ENCODE data around the gene LRMDA. TPM values are rescaled to one million over a fixed set of nuclear protein-coding genes. Genes with fewer than 3 reads are reported as not detected.

The LRMDA gene
- total and polyA plus RNA-seq, 2 of the 13 experiments (the other 11 are each of a cell fraction or from before 2014, with no cell fraction given), result 13.4 to 22.0 TPM

DNA sequence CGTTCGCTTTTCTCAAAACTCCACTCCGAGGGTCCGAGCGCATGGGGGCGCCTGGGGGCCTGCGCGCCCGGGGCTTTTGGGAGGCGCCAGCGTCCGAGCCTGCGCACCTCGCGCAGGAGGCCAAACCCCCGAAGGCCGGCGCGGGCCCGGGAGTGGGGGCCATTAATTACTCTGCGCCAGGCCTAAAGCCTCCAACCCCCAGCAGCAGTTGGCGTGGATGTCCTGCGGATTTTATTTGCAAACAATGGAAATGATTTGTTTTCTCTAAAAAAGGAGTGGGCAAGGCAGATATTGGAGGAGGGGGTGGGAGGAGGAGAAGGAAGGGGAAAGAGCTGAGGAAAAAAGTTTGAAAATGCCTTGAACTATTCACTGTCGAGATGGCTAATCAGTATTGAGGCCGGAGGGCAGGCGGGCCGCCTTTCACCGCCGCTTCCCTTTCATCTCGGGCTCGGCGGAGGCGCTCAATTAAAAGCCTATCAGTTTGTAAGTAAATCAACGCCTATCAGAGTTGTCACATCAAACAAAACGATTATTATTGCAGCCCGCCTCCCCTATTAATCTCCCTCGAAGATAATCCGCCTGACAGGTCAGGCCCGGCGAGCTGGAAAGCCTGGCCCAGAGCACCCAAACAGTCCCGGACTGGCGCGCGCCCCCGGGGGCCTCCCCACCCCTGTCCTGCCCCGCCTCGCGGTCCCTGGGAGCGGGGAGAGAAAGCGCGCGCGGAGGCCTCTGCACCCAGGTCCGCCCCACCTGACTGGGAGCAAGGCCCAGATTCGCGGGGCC lies 26.4 kb upstream of the LRMDA start (continued):
- TF ChIP-seq, protein P1, sequence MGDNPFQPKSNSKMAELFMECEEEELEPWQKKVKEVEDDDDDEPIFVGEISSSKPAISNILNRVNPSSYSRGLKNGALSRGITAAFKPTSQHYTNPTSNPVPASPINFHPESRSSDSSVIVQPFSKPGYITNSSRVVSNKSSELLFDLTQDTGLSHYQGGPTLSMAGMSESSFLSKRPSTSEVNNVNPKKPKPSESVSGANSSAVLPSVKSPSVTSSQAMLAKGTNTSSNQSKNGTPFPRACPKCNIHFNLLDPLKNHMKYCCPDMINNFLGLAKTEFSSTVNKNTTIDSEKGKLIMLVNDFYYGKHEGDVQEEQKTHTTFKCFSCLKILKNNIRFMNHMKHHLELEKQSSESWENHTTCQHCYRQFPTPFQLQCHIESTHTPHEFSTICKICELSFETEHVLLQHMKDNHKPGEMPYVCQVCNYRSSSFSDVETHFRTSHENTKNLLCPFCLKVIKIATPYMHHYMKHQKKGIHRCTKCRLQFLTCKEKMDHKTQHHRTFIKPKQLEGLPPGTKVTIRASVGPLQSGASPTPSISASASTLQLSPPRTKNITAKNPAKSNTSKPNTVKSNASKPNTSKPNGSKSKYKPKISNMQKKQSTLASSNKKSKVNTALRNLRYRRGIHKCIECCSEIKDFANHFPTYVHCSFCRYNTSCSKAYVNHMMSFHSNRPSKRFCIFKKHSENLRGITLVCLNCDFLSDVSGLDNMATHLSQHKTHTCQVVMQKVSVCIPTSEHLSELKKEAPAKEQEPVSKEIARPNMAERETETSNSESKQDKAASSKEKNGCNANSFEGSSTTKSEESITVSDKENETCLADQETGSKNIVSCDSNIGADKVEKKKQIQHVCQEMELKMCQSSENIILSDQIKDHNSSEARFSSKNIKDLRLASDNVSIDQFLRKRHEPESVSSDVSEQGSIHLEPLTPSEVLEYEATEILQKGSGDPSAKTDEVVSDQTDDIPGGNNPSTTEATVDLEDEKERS (CRISPR knock-in tag; IDR thresholded peaks at IDR 0.05), result peak; percentile 48; the same call in 1 of the 2 replicates
- 0 out of 2 replicates have a peak, but pooled peaks have one; percentile 48 for TF ChIP-seq ZSCAN22 (CRISPR knock-in tag; IDR thresholded peaks at IDR 0.05)
- TF ChIP-seq MXI1 (IDR thresholded peaks at IDR 0.05; ENCODE audit: borderline replicate concordance, low read depth, low read length), result no peak
- 0 out of 2 replicates have a peak, but pooled peaks have one; percentile 77 for TF ChIP-seq PAWR (CRISPR knock-in tag; IDR thresholded peaks at IDR 0.05; ENCODE audit: borderline replicate concordance)
- peak; percentile 60; the same call in 1 of the 2 replicates for TF ChIP-seq DMAP1 (CRISPR knock-in tag; IDR thresholded peaks at IDR 0.05)
- no peak for TF ChIP-seq MZF1 (CRISPR knock-in tag; IDR thresholded peaks at IDR 0.05; ENCODE audit: borderline replicate concordance)
- TF ChIP-seq SRSF1 (optimal IDR thresholded peaks at IDR 0.05; ENCODE audit: low read depth, low read length), result no peak
- peak; percentile 99 for TF ChIP-seq MEIS1 (CRISPR knock-in tag; IDR thresholded peaks at IDR 0.05; ENCODE audit: borderline replicate concordance)
- peak; percentile 38 for TF ChIP-seq MED8 (CRISPR knock-in tag; IDR thresholded peaks at IDR 0.05; ENCODE audit: insufficient replicate concordance)
- TF ChIP-seq ZNF780A (CRISPR knock-in tag; IDR thresholded peaks at IDR 0.05), result no peak
- TF ChIP-seq GLI4 (CRISPR knock-in tag; IDR thresholded peaks at IDR 0.05; ENCODE audit: borderline replicate concordance), result peak; percentile 94; the same call in 1 of the 2 replicates
- TF ChIP-seq PHF5A (CRISPR knock-in tag; IDR thresholded peaks at IDR 0.05; ENCODE audit: low read depth, unreplicated experiment), result peak; percentile 49
- TF ChIP-seq, protein P2, sequence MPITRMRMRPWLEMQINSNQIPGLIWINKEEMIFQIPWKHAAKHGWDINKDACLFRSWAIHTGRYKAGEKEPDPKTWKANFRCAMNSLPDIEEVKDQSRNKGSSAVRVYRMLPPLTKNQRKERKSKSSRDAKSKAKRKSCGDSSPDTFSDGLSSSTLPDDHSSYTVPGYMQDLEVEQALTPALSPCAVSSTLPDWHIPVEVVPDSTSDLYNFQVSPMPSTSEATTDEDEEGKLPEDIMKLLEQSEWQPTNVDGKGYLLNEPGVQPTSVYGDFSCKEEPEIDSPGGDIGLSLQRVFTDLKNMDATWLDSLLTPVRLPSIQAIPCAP (CRISPR knock-in tag; IDR thresholded peaks at IDR 0.05; ENCODE audit: low read depth), result peak; percentile 39; the same call in 1 of the 2 replicates
- TF ChIP-seq ZNF383 (CRISPR knock-in tag; IDR thresholded peaks at IDR 0.05; ENCODE audit: borderline replicate concordance), result peak; percentile 97
- TF ChIP-seq RBM22 (optimal IDR thresholded peaks at IDR 0.05; ENCODE audit: low read length), result no peak
- no peak; the same call in 1 of the 2 replicates for TF ChIP-seq POLR2AphosphoS5 (IDR thresholded peaks at IDR 0.05; ENCODE audit: low read depth, low read length)
- TF ChIP-seq PPARG (CRISPR knock-in tag; conservative IDR thresholded peaks at IDR 0.05), result peak; percentile 53; the same call in 1 of the 2 replicates
- TF ChIP-seq SRF (IDR thresholded peaks at IDR 0.05; ENCODE audit: low read depth, low read length), result no peak
- TF ChIP-seq ADNP (CRISPR knock-in tag; IDR thresholded peaks at IDR 0.05), result 0 out of 2 replicates have a peak, but pooled peaks have one; percentile 48
- 0 out of 2 replicates have a peak, but pooled peaks have one; percentile 80 for TF ChIP-seq ZNF773 (CRISPR knock-in tag; IDR thresholded peaks at IDR 0.05; ENCODE audit: borderline replicate concordance)
- TF ChIP-seq, protein P3, sequence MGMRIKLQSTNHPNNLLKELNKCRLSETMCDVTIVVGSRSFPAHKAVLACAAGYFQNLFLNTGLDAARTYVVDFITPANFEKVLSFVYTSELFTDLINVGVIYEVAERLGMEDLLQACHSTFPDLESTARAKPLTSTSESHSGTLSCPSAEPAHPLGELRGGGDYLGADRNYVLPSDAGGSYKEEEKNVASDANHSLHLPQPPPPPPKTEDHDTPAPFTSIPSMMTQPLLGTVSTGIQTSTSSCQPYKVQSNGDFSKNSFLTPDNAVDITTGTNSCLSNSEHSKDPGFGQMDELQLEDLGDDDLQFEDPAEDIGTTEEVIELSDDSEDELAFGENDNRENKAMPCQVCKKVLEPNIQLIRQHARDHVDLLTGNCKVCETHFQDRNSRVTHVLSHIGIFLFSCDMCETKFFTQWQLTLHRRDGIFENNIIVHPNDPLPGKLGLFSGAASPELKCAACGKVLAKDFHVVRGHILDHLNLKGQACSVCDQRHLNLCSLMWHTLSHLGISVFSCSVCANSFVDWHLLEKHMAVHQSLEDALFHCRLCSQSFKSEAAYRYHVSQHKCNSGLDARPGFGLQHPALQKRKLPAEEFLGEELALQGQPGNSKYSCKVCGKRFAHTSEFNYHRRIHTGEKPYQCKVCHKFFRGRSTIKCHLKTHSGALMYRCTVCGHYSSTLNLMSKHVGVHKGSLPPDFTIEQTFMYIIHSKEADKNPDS (CRISPR knock-in tag; IDR thresholded peaks at IDR 0.05), result no peak
- TF ChIP-seq ZNF577 (CRISPR knock-in tag; IDR thresholded peaks at IDR 0.05; ENCODE audit: borderline replicate concordance, low read depth), result peak; percentile 58; the same call in 1 of the 2 replicates

Data from HepG2 (cell line).